ENCODE results near the gene RASGRP2. TPM values are rescaled to one million over a fixed set of nuclear protein-coding genes. Genes with fewer than 3 reads are reported as not detected.
A peak's percentile ranks its signal among the peaks of the same experiment; 100 is the strongest.

Gene RASGRP2
- total and polyA plus RNA-seq, 2 experiments from 2014 or later: 30.1 to 50.4 TPM

DNA sequence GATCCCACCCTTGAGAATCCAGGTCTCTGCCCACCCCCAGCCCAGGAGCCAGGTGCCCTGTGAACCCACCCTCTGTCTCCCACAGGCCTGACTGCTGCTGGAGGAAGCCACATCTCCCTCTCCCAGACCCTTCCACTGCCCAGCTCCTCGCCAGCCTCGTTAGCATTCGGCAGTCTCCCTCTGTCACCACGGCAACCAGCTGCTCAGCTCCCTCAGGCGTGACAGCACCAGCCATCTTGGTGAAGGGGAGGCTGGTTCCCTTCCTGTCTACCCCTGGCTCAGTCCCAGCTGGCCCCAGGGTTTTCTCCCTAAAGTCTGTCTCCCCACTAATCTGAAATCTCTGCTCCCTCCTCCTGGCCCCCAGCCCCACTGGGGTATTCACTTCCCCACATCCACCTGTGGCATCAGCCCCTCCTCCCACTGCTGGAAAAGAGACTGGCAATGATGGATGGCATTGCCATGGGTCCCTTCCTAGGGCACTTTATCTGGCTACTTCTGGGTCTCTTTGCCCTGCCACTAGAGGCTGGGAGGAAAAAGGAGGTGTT, 49.0 kb downstream of the RASGRP2 start:
- Histone ChIP-seq H3K79me2 (replicated peaks; ENCODE audit: insufficient read depth) (no peaks in the 10 kb centered on the region), H3K4me2 (no peak overlapping the region), H3K4me1 (ENCODE audit: insufficient read depth) (peaks cover 15% of the 10 kb centered on the region), H4K20me1 (replicated peaks; ENCODE audit: insufficient read depth) (no peaks in the 10 kb centered on the region), H3F3A (replicated peaks; ENCODE audit: low read depth) (no peaks in the 10 kb centered on the region), H3K27ac (ENCODE audit: low read depth) (no peak overlapping the region), H3K4me3 (no peak overlapping the region), H3K9me2 (ENCODE audit: insufficient read depth) (no peaks in the 10 kb centered on the region), H3K36me3 (ENCODE audit: insufficient read depth) (no peaks in the 10 kb centered on the region), H3K27me3 (ENCODE audit: insufficient read depth) (no peaks in the 10 kb centered on the region), H2AFZ (no peak overlapping the region)
- peaks cover 30% of the 10 kb centered on the region for H3K4me1 Mint-ChIP-seq
- H3K9me3 Mint-ChIP-seq: no peaks in the 10 kb centered on the region
- DNase-seq (ENCODE audit: low spot score): peak; percentile 87
- H3K4me3 Mint-ChIP-seq: no peak overlapping the region
- peaks cover 15% of the 10 kb centered on the region for H3K27me3 Mint-ChIP-seq (ENCODE audit: insufficient read depth, low read depth, poor library complexity)
- H3K36me3 Mint-ChIP-seq (ENCODE audit: low read depth): no peaks in the 10 kb centered on the region
- TF ChIP-seq JUNB (IDR thresholded peaks at IDR 0.05; ENCODE audit: unreplicated experiment) (no peak), ZNF114 (CRISPR knock-in tag; IDR thresholded peaks at IDR 0.05) (no peak), EZH2 (IDR thresholded peaks at IDR 0.05; ENCODE audit: low read depth, unreplicated experiment) (no peak), NANOG (IDR thresholded peaks at IDR 0.05; ENCODE audit: borderline replicate concordance) (no peak), ZNF331 (CRISPR knock-in tag; IDR thresholded peaks at IDR 0.05; ENCODE audit: low read depth) (no peak), STAT1 (IDR thresholded peaks at IDR 0.05; ENCODE audit: unreplicated experiment) (no peak), CREB1 (CRISPR knock-in tag; IDR thresholded peaks at IDR 0.05; ENCODE audit: low read depth) (no peak), REST (IDR thresholded peaks at IDR 0.05; ENCODE audit: unreplicated experiment) (no peak), EZH2phosphoT487 (IDR thresholded peaks at IDR 0.05; ENCODE audit: unreplicated experiment) (no peak)
- TF ChIP-seq, protein P1, sequence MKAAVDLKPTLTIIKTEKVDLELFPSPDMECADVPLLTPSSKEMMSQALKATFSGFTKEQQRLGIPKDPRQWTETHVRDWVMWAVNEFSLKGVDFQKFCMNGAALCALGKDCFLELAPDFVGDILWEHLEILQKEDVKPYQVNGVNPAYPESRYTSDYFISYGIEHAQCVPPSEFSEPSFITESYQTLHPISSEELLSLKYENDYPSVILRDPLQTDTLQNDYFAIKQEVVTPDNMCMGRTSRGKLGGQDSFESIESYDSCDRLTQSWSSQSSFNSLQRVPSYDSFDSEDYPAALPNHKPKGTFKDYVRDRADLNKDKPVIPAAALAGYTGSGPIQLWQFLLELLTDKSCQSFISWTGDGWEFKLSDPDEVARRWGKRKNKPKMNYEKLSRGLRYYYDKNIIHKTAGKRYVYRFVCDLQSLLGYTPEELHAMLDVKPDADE (IDR thresholded peaks at IDR 0.05): no peak
- no peak overlapping the region for H3K27ac Mint-ChIP-seq
- peak; percentile 89 for ATAC-seq

DNA sequence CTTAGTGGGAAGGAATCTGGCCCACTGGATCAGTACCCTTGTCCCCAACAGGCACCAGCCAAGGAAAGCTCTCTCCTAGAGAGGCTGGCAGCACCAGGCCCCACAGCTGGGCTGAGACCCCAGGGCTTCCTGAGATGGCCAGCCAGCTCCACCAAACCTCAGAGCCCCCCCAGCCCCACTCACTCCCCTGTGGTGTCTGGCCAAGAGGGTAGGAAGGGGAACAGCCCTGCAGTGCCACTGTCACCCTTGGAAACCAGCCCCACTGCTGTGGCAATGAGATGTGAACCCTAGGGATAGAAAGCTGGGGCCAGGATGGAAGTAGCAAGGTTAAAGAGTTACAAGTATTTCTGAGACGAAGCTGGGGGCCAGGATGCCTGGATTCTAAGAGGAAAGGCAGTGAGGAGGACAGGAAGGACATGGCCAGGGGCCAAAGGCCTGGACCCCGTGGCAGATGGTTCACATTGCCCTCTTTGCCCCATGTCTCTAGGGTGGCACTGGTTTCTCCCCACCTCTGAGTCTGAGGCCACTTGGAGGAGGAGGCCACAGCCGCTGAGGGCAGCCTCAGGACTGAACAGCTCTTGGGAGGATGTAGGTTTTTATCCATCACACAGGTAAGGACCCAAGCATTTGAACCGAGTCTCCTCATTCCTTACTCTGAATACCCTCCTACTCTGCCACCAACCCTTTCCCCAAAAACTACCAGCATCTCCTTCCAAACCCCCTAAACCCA, 49.8 kb downstream of the RASGRP2 start:
- no peaks in the 10 kb centered on the region for H3K27me3 ChIP-seq (ENCODE audit: insufficient read depth)
- Mint-ChIP-seq H3K4me3 (no peak overlapping the region), H3K36me3 (ENCODE audit: low read depth) (no peaks in the 10 kb centered on the region), H3K4me1 (peaks cover 30% of the 10 kb centered on the region), H3K9me3 (no peaks in the 10 kb centered on the region), H3K27ac (no peak overlapping the region), H3K27me3 (ENCODE audit: insufficient read depth, low read depth, poor library complexity) (peaks cover 15% of the 10 kb centered on the region)
- H3K4me1 ChIP-seq (ENCODE audit: insufficient read depth): peaks cover 15% of the 10 kb centered on the region
- H3K4me3 ChIP-seq: no peak overlapping the region
- H3K27ac ChIP-seq (ENCODE audit: low read depth): no peak overlapping the region
- H2AFZ ChIP-seq: no peak overlapping the region
- no peaks in the 10 kb centered on the region for H3K9me2 ChIP-seq (ENCODE audit: insufficient read depth)
- no peak overlapping the region for H3K4me2 ChIP-seq
- no peaks in the 10 kb centered on the region for H3K79me2 ChIP-seq (replicated peaks; ENCODE audit: insufficient read depth)
- DNase-seq (ENCODE audit: low spot score): no peak
- no peaks in the 10 kb centered on the region for H3F3A ChIP-seq (replicated peaks; ENCODE audit: low read depth)
- no peak for ATAC-seq
- H4K20me1 ChIP-seq (replicated peaks; ENCODE audit: insufficient read depth): no peaks in the 10 kb centered on the region
- no peaks in the 10 kb centered on the region for H3K36me3 ChIP-seq (ENCODE audit: insufficient read depth)
- TF ChIP-seq STAT1 (IDR thresholded peaks at IDR 0.05; ENCODE audit: unreplicated experiment) (no peak), EZH2 (IDR thresholded peaks at IDR 0.05; ENCODE audit: low read depth, unreplicated experiment) (no peak), NANOG (IDR thresholded peaks at IDR 0.05; ENCODE audit: borderline replicate concordance) (no peak)
- TF ChIP-seq, protein P1 (IDR thresholded peaks at IDR 0.05): no peak

Data from GM23338 (cell line).